Activated naive CD8-positive, alpha-beta T cell treated with anti-CD3 and anti-CD28 coated beads, Interleukin-2, amount 50 U/mL, for 16 hours (primary cell): ENCODE results near the gene RPRD1A.
A peak's percentile ranks its signal among the peaks of the same experiment; 100 is the strongest.
"Not testable (repeated sequence)": the region's sequence is repeated elsewhere in the genome, so short reads cannot be mapped to it uniquely, and the experiment has no call there.

ENCODE experiments used
- DNase-seq: peaks from one replicate; pipeline ENCODE4 v3.0.0-alpha.2; 2020; ENCODE audit warnings: low read depth, low spot score

The RPRD1A gene

DNA sequence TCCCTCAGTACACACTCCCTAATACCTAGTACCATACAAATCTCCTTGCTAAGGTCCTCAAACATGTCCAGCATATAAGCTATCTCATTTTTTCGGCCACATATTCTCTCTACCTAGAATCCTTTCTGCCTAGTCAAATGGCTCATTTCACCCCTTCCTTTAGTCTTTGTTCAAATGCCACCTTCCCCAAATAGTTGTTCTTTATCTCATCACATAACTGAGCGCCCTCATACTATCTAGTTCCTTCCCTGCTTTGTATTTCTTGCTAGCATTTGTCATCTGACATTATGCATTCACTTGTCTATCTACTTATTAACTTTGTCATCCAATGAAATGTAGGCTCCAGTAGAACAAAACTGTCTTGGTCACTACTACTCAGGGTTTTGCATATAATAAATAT, 35.5 kb downstream of the RPRD1A start:
- DNase-seq: no peak

GRCh38 chr18:36031407-36031806, 36.0 kb downstream of the RPRD1A start:
- DNase-seq: no peak

- no peak for DNase-seq
Measured at GRCh38 chr18:36028859-36029258, 38.5 kb downstream of the RPRD1A start.

DNA sequence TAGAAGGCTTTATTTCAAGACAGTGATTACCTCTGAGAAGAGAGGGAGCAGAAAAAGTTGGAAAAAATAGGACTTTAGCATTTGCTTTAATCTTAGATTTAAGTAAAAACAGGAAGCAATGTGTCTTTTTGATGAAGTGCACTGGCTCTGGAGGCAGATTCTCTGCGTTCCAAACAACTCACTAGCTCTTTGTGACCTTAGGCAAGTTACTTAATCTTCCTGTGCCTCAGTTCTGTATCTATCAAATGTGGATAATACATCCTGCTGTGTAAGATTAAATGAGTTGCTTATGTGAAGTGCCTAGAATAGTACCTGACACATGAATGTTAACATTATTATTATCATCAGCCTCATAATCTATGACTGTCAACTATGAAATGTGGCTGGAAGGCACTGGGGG, 42.3 kb downstream of the RPRD1A start:
- no peak for DNase-seq

DNA sequence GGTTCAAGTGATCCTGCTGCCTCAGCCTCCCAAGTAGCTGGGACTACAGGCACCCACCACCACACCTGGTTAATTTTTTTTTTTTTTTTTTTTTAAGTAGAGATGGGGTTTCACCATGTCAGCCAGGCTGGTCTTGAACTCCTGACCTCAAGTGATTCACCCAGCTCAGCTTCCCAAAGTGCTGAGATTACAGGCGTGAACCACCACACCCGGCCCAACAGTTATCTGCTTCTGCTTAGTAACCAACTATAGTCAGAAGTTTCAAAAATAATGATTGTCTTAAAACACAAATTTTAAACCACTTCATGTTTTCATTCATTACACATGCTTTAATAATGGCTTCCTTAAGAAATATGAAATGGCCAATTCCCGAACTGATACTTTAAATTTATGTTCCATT, 43.1 kb downstream of the RPRD1A start:
- not testable (repeated sequence) for DNase-seq

DNA sequence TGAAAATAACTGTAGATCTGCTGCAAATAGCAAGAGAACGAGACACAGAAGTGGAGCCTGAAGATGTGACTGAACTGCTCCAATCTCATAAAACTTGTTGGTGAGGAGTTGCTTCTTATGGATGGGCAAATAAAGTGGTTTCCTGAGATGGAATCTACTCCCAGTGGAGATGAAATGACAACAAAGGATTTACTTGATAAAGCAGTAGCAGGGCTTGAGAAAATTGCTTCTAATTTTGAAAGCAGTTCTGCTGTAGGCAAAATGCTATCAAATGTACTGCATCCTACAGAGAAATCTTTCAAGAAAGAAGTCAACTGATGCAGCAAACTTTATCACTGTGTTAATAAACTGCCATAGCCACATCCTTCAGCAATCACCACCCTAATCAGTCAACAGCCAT, 44.0 kb downstream of the RPRD1A start:
- DNase-seq: no peak

- DNase-seq: no peak
Measured at GRCh38 chr18:36020174-36020711, 47.1 kb downstream of the RPRD1A start.

DNA sequence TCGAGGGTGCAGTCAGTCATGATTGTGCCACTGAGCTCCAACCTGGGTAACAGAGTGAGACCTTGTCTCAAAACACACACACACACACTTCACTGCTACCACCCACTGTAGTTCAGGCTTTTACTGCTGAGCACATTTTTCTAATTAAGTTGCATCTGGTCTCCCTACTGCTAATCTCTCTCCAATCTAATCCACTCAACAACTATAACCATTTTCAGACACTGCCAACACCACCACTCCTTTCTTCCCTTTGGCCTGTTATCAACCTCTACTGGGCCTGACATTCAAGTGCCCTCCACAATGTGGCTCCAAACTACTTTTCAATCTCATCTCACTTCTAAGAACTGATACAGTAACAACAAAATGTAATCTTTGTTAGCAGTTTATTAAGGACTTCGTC, 50.1 kb downstream of the RPRD1A start:
- no peak for DNase-seq

DNA sequence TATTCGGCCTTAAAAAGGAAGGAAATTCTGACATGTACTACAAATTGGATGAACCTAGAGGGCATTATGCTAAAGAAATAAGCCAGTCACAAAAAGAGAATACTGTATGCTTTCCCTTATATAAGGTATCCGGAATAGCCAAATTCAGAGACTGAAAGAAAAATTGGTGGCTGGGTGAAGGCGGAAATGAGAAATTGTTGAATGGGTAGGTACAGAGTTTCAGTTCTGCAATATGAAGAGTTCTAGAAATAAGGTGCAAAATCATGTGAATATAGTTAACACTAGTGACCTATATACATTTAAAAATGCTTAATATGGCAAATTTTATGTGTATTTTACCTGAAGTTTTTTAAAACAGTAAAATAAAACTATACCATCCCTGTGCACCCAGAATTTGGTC, 51.7 kb downstream of the RPRD1A start:
- no peak for DNase-seq

DNA sequence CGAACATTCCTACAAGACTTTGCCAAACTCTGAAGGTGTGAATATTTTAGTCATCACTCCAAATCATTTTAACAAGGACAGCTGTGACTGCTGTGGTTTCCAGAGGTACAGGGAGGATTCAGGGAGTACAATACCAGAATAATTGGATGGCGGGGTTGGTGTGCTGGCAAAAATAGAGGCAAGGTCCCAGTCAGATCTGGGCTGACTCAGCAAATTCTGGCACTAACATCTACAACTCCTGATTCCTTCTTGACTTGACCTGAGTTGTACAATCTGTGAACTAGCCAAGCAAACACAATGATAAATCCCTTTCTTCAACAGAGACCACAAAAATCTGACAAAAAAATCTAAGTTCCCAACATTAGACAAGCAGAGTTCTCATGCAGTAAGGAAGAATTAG, 54.5 kb downstream of the RPRD1A start:
- no peak for DNase-seq

- no peak for DNase-seq
Measured at GRCh38 chr18:36009214-36009613, 58.1 kb downstream of the RPRD1A start.

GRCh38 chr18:36006997-36007396, 60.4 kb downstream of the RPRD1A start:
- no peak for DNase-seq

GRCh38 chr18:35999925-36000324, 67.4 kb downstream of the RPRD1A start:
- DNase-seq: no peak

DNA sequence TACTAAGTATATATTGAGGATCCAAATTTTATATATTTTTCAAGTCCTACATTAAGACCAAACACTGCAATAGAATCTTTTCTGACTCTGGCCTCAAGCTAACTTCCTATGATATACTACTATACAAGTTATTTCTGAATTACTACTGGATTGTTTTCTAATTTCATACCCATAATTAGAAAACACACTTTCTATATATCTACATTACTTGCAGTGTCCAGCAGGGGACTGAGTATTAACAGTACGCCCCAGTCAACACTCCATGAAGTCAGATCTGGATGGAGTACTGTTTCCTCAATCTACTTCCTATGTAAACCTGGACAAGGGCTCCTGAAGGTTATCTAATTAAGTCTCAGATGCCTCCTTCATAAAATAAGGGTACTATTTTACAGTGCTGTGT, 68.4 kb downstream of the RPRD1A start:
- no peak for DNase-seq

DNA sequence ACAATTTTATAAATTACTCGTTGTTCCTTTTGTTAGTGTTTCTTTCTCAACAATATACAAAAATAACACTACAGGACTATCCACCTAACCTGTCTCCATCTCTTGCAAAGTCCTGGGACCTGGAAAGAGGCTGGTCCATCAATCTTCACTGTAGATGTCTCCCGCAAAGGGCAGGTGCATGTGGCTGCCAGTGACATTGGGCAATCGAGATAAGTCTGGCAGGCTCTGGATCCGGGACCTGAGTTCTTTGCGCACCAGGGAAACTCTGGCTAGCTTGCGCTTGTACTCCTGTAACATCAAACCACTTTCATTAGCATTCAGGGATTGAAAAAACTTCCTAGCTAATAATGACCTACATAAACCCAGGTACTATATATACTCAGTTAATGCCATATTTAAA, 74.3 kb downstream of the RPRD1A start:
- no peak for DNase-seq

DNA sequence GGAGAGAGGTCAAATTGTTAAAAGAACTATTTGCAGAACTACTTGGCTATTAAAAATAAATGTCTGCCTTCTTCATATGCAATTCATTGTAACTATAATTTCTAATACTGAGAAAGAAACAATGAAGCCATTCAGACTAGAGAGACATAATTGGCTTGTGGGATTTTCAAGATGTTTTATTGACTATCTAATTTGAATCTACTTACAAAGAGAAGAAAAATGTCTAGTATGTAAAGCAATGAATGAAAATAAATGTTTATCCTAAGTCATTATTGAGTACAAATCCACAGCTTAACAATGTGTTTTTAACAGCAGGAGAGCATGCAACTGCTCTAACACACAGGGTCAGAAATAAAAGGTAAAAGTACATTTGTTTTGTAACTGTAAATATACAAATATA, 75.7 kb downstream of the RPRD1A start:
- DNase-seq: no peak

- DNase-seq: no peak
Measured at GRCh38 chr18:35983818-35984217, 83.5 kb downstream of the RPRD1A start.

- DNase-seq: no peak
Measured at GRCh38 chr18:35983147-35983546, 84.2 kb downstream of the RPRD1A start.

DNA sequence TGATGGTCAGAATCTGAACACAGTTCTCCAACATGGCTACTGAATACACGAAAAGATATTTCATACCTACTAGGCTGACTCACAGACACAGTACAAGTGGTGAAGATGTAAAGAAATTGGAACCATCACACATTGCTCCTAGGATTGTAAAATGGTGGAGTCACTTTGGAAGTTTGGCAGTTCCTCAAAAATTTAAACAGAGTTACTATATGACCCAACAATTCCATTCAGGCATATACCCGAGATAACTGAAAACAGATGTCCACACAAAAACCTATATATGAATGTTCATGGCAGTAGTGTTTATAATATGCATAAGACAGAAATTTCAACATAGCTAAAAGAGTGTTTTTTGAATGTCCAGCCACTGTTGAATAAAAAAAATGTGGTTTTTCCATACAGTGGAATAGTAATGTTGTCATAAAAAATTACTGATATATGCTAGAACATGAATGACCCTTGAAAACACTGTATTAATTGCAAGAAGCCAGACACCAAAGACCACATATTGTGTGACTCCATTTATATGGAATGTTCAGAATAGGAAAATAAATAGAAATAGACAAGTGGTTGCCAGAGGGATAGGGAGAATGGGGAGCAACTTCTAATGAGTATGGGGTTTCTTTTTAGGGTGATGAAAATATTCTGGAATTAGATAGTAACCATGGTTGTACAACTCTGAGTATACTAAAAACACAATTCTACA, 84.8 kb downstream of the RPRD1A start:
- DNase-seq: no peak

GRCh38 chr18:35979112-35979511, 88.2 kb downstream of the RPRD1A start:
- no peak for DNase-seq

DNA sequence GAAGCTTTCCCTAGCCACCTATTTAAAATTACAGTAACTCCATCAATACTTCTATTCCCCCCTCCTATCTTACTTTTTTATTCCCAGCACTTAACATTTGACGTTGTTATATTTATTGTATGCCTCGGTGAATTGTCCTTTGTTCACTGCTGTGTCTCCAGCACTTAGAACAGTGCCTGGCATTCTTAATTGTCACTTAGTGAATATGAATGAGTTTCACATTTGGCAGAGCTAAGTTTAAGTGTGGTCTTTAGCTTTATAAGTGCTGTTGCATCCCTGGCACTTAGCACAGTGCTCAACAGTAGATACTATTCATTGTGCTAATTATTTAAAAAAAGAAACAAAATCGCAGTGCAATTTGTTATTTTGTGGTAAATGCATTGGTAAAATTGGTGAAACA, 93.2 kb downstream of the RPRD1A start:
- DNase-seq: no peak

GRCh38 chr18:35973650-35974049, 93.7 kb downstream of the RPRD1A start:
- DNase-seq: no peak

GRCh38 chr18:35972197-35973000, 95.0 kb downstream of the RPRD1A start, which contains the start of gene RMP24:
RMP24 (plus strand) TSS chr18:35972679.
- DNase-seq: peak; percentile 87
